CD14-positive monocyte (primary cell): ENCODE data around the gene SEPHS2. TPM values are rescaled to one million over a fixed set of nuclear protein-coding genes. Genes with fewer than 3 reads are reported as not detected.

Source experiments
- DNase-seq, 3 donors: peaks; one replicate each; pipeline ENCODE4 v3.0.0-alpha.2; 2011 to 2022
- H2AFZ ChIP-seq: 2 replicates; pipeline ENCODE4 v1.6.0; 2012; ENCODE audit warnings: mild to moderate bottlenecking, low read depth, low read length, inconsistent platforms; ENCODE audit not compliant: insufficient read depth, poor library complexity, severe bottlenecking
- H3K27ac ChIP-seq, 2 donors: 1 replicate in 1 of 2; 2 replicates in 1 of 2; pipeline ENCODE4 v1.5.1; 2012 to 2013; ENCODE audit warnings: low read length in 2 of 2, control low read depth in 1 of 2, inconsistent platforms in 1 of 2, low read depth in 1 of 2, mild to moderate bottlenecking in 1 of 2
- H3K27me3 ChIP-seq, 2 donors: one replicate each; pipeline versions ENCODE4 v1.6.0 to v1.6.1; 2011 to 2013; ENCODE audit warnings: low read length in 2 of 2; ENCODE audit not compliant: control insufficient read depth in 2 of 2, insufficient read depth in 2 of 2
- H3K36me3 ChIP-seq, 2 donors: replicated peaks in 1 of 2; 1 replicate in 1 of 2; 2 replicates in 1 of 2; pipeline versions ENCODE4 v1.5.1 to v1.6.1; 2012 to 2013; ENCODE audit warnings: low read length in 2 of 2, control low read depth in 1 of 2, inconsistent platforms in 1 of 2, mild to moderate bottlenecking in 1 of 2; ENCODE audit not compliant: insufficient read depth in 2 of 2, control insufficient read depth in 1 of 2
- H3K4me1 ChIP-seq, 2 donors: 1 replicate in 1 of 2; 2 replicates in 1 of 2; pipeline versions ENCODE4 v1.5.1 to v1.6.1; 2012 to 2013; ENCODE audit warnings: low read length in 2 of 2, control low read depth in 1 of 2, inconsistent platforms in 1 of 2, mild to moderate bottlenecking in 1 of 2, moderate library complexity in 1 of 2; ENCODE audit not compliant: insufficient read depth in 2 of 2, control insufficient read depth in 1 of 2
- H3K4me2 ChIP-seq: replicated peaks from 2 replicates; pipeline ENCODE3; 2012; ENCODE audit warnings: low read length, moderate library complexity, mild to moderate bottlenecking; ENCODE audit not compliant: poor library complexity, severe bottlenecking; ENCODE audit errors: extremely low read depth
- H3K4me3 ChIP-seq, 3 experiments: fragments of 200-600 bp in 1 of 3; sonication (generic) in 1 of 3; replicated peaks in 1 of 3; 1 replicate in 2 of 3; 2 replicates in 1 of 3; pipeline ENCODE4 v1.5.1; 2011 to 2013; ENCODE audit warnings: low read length in 3 of 3, mild to moderate bottlenecking in 3 of 3, control low read depth in 2 of 3, low read depth in 2 of 3, inconsistent platforms in 1 of 3, moderate library complexity in 1 of 3
- H3K79me2 ChIP-seq: 2 replicates; pipeline ENCODE4 v1.6.0; 2012; ENCODE audit warnings: mild to moderate bottlenecking, control low read depth, inconsistent platforms, low read length, moderate library complexity; ENCODE audit not compliant: insufficient read depth
- H3K9ac ChIP-seq: 2 replicates; pipeline ENCODE4 v1.6.0; 2017; ENCODE audit warnings: low read length, mild to moderate bottlenecking; ENCODE audit not compliant: insufficient read depth, poor library complexity, severe bottlenecking
- H3K9me3 ChIP-seq, 2 donors: replicated peaks in 1 of 2; 1 replicate in 1 of 2; 2 replicates in 1 of 2; pipeline versions ENCODE4 v1.5.1 to v1.6.1; 2012 to 2013; ENCODE audit warnings: low read length in 2 of 2, control low read depth in 1 of 2; ENCODE audit not compliant: control insufficient read depth in 1 of 2, insufficient read depth in 1 of 2
- H4K20me1 ChIP-seq: 2 replicates; pipeline ENCODE4 v1.6.0; 2012; ENCODE audit warnings: mild to moderate bottlenecking, low read length, control low read depth, moderate library complexity; ENCODE audit not compliant: insufficient read depth
- H3K27ac Mint-ChIP-seq, 7 donors: one replicate each; pipeline ENCODE4 v1.8.0; 2020; ENCODE audit warnings: mild to moderate bottlenecking in 7 of 7, mixed read lengths in 7 of 7, moderate library complexity in 6 of 7, inconsistent platforms in 2 of 7
- H3K27me3 Mint-ChIP-seq, 3 donors: one replicate each; pipeline ENCODE4 v1.8.0; 2021 to 2022; ENCODE audit warnings: low read depth in 3 of 3, mild to moderate bottlenecking in 3 of 3, mixed read lengths in 3 of 3, moderate library complexity in 3 of 3, inconsistent platforms in 1 of 3
- H3K36me3 Mint-ChIP-seq, 2 donors: one replicate each; pipeline ENCODE4 v1.8.0; 2020; ENCODE audit warnings: mixed read lengths in 2 of 2, inconsistent platforms in 1 of 2, mild to moderate bottlenecking in 1 of 2
- H3K4me1 Mint-ChIP-seq: one replicate; pipeline ENCODE4 v1.8.0; 2020; ENCODE audit warnings: mild to moderate bottlenecking, mixed read lengths
- H3K4me3 Mint-ChIP-seq, 2 donors: one replicate each; pipeline ENCODE4 v1.8.0; 2020; ENCODE audit warnings: mild to moderate bottlenecking in 2 of 2, mixed read lengths in 2 of 2, moderate library complexity in 1 of 2
- H3K9me3 Mint-ChIP-seq, 7 donors: one replicate each; pipeline ENCODE4 v1.8.0; 2020 to 2022; ENCODE audit warnings: mixed read lengths in 7 of 7, mild to moderate bottlenecking in 6 of 7, moderate library complexity in 6 of 7, inconsistent platforms in 2 of 7
- CTCF ChIP-seq: fragments of 200-600 bp; IDR thresholded peaks from one replicate; pipeline ENCODE4 v1.8.0; 2022; ENCODE audit warnings: antibody characterized with exemption, mild to moderate bottlenecking
- WGBS: methylation state at CpG from one replicate; pipeline ENCODE4 v1.1.5; 2013; ENCODE audit warnings: missing lambda C conversion rate; ENCODE audit not compliant: insufficient coverage; 5-methylcytosine and 5-hydroxymethylcytosine counted together
- intact Hi-C, 2 donors: fragments of 100-400 bp; cut with micrococcal nuclease; formaldehyde crosslinking; loops; one replicate each; pipeline versions ENCODE4 v1.15.0 to v1.15.1; 2023
- polyA plus RNA-seq, 3 donors: library from polyadenylated mRNA; depleted of rRNA in 1 of 3; unstranded in 2 of 3; stranded (reverse) in 1 of 3; fragments of 300-500 nt in 2 of 3; fragments of >200 nt in 1 of 3; fragmentation: Illumina TruSeq in 2 of 3; gene quantifications; 1 replicate in 2 of 3; 2 replicates in 1 of 3; pipeline ENCODE4 v1.2.3, GENCODE V29; 2012 to 2021

The SEPHS2 gene
- polyA plus RNA-seq, 3 donors, result 12.8 to 56.4 (median 54.2) TPM

- no peak for DNase-seq
Observed at GRCh38 chr16:30437511-30438046, 8.1 kb downstream of the SEPHS2 start.

GRCh38 chr16:30434852-30435251, 10.8 kb downstream of the SEPHS2 start:
- Mint-ChIP-seq H3K4me3 (no peak overlapping the region), H3K27ac (no peak overlapping the region), H3K9me3 (no peaks in the 10 kb centered on the region), H3K36me3 (no peaks in the 10 kb centered on the region), H3K27me3 (peaks cover 0 to 6% (median 2%) of the 10 kb centered on the region in 3 donors), H3K4me1 (peaks cover under 1% of the 10 kb centered on the region)
- H3K9ac ChIP-seq, result no peak overlapping the region
- H4K20me1 ChIP-seq, result no peaks in the 10 kb centered on the region
- TF ChIP-seq CTCF, result no peak
- H2AFZ ChIP-seq, result no peak overlapping the region
- H3K79me2 ChIP-seq, result peaks cover under 1% of the 10 kb centered on the region
- 84% methylated on average over 4 of the region's 4 CpGs for WGBS
- no peak overlapping the region for H3K4me2 ChIP-seq
- no peaks in the 10 kb centered on the region for H3K36me3 ChIP-seq
- intact Hi-C loops, result no loop called here
- H3K27ac ChIP-seq, result no peak overlapping the region
- no peaks in the 10 kb centered on the region for H3K9me3 ChIP-seq
- peaks cover 10 to 12% of the 10 kb centered on the region in 2 donors for H3K4me1 ChIP-seq
- H3K27me3 ChIP-seq, result no peaks in the 10 kb centered on the region
- H3K4me3 ChIP-seq, result no peak overlapping the region
- no peak for DNase-seq

More at GRCh38 chr16:30437511-30438046, 8.1 kb downstream of the SEPHS2 start:
- Mint-ChIP-seq H3K36me3 (no peaks in the 10 kb centered on the region), H3K4me1 (peaks cover 11% of the 10 kb centered on the region), H3K9me3 (no peaks in the 10 kb centered on the region), H3K27me3 (peaks cover 0 to 6% (median 2%) of the 10 kb centered on the region in 3 donors), H3K27ac (peak overlapping the region in 2 of 7 donors; percentile 2 to 15), H3K4me3 (no peak overlapping the region)
- 96% methylated on average over 3 of the region's 3 CpGs for WGBS
- H3K9ac ChIP-seq, result no peak overlapping the region
- no peaks in the 10 kb centered on the region for H3K36me3 ChIP-seq
- no peaks in the 10 kb centered on the region for H3K9me3 ChIP-seq
- H3K4me1 ChIP-seq, result peaks cover 7 to 8% of the 10 kb centered on the region in 2 donors
- peaks cover under 1% of the 10 kb centered on the region for H4K20me1 ChIP-seq
- no peak overlapping the region for H3K27ac ChIP-seq
- no peak overlapping the region for H3K4me3 ChIP-seq
- no peaks in the 10 kb centered on the region for H3K79me2 ChIP-seq
- H3K27me3 ChIP-seq, result no peaks in the 10 kb centered on the region
- TF ChIP-seq CTCF, result no peak
- no peak overlapping the region for H3K4me2 ChIP-seq
- H2AFZ ChIP-seq, result no peak overlapping the region
- intact Hi-C loops, result no loop called here
